DND-41 (cell line): ENCODE results near the gene CNOT3.

ENCODE experiments used
- CTCF ChIP-seq: IDR thresholded peaks from 2 replicates; pipeline ENCODE4 v1.5.1; 2012; ENCODE audit warnings: borderline replicate concordance, low read length, moderate library complexity, mild to moderate bottlenecking; ENCODE audit not compliant: poor library complexity, severe bottlenecking; ENCODE audit errors: extremely low read depth
- EZH2 ChIP-seq: IDR thresholded peaks from 3 replicates; pipeline ENCODE4 v1.6.1; 2012; ENCODE audit warnings: borderline replicate concordance, low read depth, mild to moderate bottlenecking, moderate library complexity, low read length, inconsistent platforms; ENCODE audit not compliant: severe bottlenecking

- no peak for TF ChIP-seq CTCF
- no peak for TF ChIP-seq EZH2
Observed at GRCh38 chr19:54136086-54136863, 1.3 kb upstream of the CNOT3 start.
